Measurements from ENCODE around the gene SATB2.

The SATB2 gene

DNA sequence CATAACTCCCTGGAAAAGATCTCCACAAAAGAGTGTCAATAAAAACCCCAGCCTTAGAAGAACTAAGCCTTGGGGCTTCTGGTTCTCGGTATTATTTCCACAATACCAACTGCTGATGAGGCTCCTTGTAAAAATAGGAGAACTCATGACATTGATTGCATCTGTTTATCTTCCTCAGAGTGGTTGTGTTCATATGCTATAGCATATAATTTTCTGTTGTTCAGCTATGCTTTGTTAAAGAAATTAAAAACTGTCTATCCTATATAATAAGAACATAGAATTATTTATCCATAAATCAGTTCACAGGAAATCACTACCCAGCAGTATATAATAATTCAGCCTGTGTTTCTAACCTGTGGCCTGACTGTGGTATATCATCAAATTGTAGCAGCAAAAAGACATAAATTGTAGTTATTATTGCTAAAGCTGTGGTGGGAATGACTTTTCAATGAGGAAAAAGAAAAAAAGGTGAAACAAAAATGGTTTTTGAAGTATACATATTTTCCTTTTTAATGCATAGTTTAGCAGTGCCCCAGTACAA, 68.9 kb downstream of the SATB2 start:
- DNase-seq = no peak

- no peak for DNase-seq
Measured at GRCh38 chr2:199384043-199384442, 73.7 kb downstream of the SATB2 start.

GRCh38 chr2:199383021-199383420, 74.7 kb downstream of the SATB2 start:
- no peak for DNase-seq

- peak; percentile 18 for DNase-seq
Measured at GRCh38 chr2:199382091-199382490, 75.6 kb downstream of the SATB2 start.

DNA sequence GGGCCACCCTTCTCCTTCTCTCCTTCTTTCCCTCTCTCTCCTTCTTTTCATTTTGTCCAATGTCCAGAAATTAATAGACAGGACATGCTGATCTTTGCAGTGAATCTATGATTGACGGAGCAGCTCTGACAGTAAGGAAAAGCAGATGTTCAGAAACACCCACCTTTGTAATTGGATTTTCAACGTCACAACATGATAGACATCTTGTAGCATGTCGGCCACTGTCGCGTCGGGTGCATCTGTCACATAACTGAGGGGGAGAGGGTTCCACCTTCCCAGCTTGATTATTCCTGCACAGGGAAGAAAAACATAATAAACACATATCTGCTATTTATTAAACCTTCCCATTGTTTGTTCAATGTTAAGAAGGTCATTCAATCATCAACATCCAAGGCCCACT, 76.2 kb downstream of the SATB2 start:
- no peak for DNase-seq

DNA sequence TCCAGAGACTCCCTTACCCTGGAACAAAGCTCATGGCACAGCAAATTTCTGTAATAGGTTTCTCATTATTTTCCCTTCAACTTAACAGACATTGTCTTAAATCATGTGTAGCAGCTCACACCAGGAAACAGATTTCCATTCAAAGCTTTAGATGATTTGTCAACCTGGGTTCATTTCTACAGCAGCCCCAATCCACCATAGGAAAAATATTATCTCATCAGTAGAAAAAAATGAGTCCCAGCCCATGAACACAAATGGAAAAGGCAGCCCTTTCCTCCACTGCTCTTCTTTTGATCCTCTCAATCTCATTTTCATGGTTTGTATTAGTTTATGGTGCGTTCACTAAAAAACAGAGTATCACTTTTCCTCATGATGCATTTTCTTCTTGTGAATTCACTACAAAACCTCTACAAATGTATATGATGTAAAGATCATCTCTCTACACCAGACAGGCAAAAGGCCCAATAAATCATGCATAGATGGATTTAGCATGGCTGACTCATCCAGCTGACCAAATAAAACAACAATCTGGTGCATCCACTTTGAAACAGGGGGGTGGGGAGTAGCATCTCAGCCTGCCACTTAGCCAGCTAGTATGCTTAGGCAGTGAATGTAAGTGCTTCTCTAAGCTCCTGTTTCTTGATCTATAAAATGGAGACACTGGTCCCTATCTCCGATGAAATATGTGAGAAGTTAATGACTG, 78.6 kb downstream of the SATB2 start:
- peak; percentile 87 for DNase-seq

DNA sequence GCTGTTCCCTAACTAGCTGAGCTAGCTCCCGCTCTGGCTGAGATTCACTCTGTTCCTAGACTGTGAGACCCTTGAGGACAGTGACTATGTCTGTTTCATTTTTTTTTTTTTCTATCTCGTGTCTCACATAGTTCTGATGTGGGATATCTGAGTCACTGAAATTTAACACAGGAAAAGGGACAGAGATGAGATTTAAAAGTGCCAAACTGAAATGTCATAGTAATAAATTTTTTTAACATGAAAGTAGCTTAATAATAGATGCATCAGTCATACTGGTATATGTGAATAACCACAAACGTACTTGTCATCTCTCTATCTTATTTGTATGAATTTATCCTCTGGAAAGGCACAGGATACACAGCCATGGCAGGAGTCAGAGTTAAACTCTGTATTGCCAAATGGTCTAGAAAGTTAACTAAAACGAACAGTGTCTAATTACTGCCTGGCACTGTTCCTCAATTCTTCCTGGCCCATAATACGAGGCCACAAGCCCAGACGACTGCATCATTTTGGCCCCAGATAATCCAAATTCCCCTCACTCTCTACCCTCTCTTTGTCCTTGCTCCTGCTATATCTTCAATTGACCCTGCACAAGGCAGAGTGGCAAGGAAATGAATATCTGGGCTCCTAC, 87.5 kb downstream of the SATB2 start:
- DNase-seq = peak; percentile 77

- DNase-seq = no peak
Measured at GRCh38 chr2:199366406-199366805, 91.3 kb downstream of the SATB2 start.

DNA sequence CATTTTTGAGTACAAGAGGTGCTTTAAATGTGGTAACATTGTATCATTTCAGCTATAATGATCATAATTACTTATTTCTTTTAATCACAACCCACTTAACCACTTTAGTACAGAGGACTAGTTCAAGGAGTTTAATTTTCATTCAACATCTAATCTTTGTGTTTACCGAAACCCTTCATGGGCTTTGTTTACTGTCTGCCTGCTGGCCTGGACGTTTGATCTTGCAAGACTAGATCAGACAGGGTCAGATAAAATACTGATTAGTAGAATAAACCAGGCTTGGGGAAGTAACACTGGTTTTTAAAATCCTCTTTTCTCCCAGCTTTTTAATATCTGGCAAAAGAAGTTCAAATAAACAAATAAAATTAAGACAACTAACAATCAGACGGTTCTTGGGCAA, 93.6 kb downstream of the SATB2 start:
- no peak for DNase-seq

DNA sequence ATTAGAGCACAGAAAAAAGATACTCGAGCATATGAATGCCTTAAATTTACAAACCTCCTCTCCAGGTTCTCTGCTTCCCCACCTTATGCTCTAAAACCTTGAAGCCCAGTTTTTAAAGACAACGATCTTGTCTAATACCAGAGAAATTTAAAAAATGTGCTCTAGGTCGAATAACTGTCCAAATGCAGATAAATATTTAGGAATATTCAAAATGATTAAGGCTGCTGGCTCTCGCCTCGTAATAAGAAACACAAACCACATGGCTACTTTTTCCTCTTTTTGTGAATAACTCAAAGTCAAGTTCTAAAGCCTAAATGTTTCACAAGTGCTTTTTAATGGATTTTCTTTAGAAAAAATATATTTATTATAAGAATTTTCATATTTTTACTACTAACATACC, 101.3 kb downstream of the SATB2 start:
- DNase-seq = no peak

- DNase-seq = no peak
Measured at GRCh38 chr2:199348871-199349270, 108.9 kb downstream of the SATB2 start.

- no peak for DNase-seq
Measured at GRCh38 chr2:199344012-199344411, 113.7 kb downstream of the SATB2 start.

- DNase-seq = no peak
Measured at GRCh38 chr2:199342334-199342733, 115.4 kb downstream of the SATB2 start.

DNA sequence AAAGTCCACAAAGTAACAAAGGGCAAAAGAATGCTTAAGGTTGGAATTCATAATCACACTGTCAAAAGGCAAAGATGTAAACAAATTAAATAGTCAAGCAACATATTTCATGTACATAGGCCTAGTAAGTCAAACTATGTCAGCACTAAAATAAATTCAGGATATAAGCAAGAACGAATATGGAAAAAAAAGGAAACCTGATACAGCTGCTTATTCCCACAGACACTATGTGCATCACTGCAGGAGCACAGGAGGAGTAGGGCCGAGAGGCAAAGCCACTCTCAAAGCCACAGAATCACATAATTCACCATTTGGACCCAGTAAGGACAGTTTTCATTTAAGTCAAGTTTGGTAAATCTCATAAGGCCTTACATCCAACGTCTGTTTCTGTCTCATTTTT, 116.6 kb downstream of the SATB2 start:
- DNase-seq = no peak

DNA sequence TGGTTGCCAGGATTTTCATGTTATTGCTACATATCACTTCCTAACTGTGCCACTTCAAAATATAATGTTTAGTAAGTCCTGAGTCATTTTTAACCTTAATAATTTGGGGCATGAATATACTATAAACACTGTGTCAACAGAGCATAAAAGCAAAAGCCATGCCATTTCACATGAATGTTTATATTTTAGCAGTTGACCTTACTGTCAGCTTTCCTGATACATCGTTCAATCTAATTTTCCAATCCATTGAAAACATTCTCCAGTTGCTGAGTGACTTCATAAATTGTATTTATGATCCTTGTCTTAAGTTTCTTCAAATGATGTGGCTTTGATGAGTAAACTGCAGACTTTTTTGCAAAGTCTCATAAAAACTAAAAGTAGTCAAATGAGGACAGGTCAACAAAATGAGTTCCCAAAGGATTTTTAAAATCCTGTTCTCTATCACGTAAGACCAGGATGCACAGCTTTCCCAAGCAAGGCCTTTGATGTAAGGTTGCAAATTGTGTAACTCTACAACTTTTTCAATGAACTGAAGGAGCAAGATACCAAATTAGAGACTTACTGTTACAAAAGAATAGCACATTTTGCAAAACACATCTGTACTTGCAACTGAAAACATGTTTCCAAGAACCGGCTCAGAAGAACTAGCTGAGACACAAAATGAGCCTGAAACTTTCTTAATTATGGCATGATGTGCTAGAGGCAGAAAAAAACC, 117.7 kb downstream of the SATB2 start:
- peak; percentile 75 for DNase-seq

- peak; percentile 11 for DNase-seq
Measured at GRCh38 chr2:199336546-199336945, 121.2 kb downstream of the SATB2 start.

DNA sequence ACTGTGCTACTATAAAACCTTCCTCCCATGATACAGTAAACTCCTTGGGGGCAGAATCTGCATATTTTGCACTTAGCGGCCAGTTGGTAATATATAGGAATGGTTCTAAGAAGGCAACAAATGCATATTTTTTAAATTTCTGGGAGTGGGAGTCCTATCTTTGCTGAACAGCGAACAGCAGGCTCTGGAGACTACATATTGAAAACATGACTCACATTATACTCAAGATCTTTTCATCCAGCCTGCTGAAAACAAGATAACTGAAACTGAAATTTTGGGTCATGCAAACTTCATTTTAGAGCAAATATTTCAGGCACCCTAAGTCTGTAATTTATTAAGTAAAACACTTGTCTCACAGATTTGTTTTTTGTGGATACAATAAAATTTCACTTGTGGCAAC, 122.2 kb downstream of the SATB2 start:
- no peak for DNase-seq

GRCh38 chr2:199329466-199329865, 128.3 kb downstream of the SATB2 start:
- DNase-seq = peak; percentile 15

GRCh38 chr2:199329031-199329430, 128.7 kb downstream of the SATB2 start:
- no peak for DNase-seq

- DNase-seq = no peak
Measured at GRCh38 chr2:199325881-199326280, 131.9 kb downstream of the SATB2 start.

- no peak for DNase-seq
Measured at GRCh38 chr2:199322151-199322550, 135.6 kb downstream of the SATB2 start.

GRCh38 chr2:199317646-199318045, 140.1 kb downstream of the SATB2 start:
- DNase-seq = no peak

DNA sequence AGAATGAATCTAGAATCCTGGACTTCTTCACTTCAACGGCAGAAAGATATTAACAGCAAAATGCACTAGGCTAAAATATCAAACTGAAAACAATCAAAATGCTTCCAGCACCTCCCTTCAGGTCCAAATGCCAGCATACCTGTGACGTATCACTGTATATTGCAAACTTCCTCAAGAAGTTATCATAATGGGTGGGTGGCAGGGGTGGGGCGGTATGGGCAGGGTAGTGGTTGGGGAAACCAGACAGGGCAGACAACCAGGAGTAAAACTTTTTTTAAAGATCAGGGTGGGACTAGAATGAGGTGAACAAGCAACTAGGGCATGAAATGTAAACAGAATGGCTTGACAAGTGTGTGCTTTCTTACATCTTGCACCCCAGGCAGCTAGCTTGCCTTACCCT, 140.9 kb downstream of the SATB2 start:
- DNase-seq = no peak
